Measurements from ENCODE around the gene GMDS.

The GMDS gene

GRCh38 chr6:2042956-2043648, 202.3 kb downstream of the GMDS start:
- no peaks in the 10 kb centered on the region for H3K36me3 ChIP-seq (ENCODE audit: insufficient read depth, low read length)
- H3K79me2 ChIP-seq (ENCODE audit: control insufficient read depth, insufficient read depth, low read length, unreplicated experiment), result no peaks in the 10 kb centered on the region
- no peak overlapping the region for H2AFZ ChIP-seq (ENCODE audit: low read length, unreplicated experiment)
- no peak overlapping the region for H3K4me3 ChIP-seq (ENCODE audit: low read depth, low read length)
- no peaks in the 10 kb centered on the region for H3K27me3 ChIP-seq (ENCODE audit: insufficient read depth, low read length)
- no peaks in the 10 kb centered on the region for H3K4me1 ChIP-seq (ENCODE audit: control insufficient read depth, insufficient read depth, low read length, unreplicated experiment)
- no peak overlapping the region for H3K27ac ChIP-seq (ENCODE audit: low read depth, low read length)

- Histone ChIP-seq H3K4me3 (ENCODE audit: low read depth, low read length) (no peak overlapping the region), H2AFZ (ENCODE audit: low read length, unreplicated experiment) (no peak overlapping the region), H3K27ac (ENCODE audit: low read depth, low read length) (no peak overlapping the region), H3K36me3 (ENCODE audit: insufficient read depth, low read length) (no peaks in the 10 kb centered on the region), H3K4me1 (ENCODE audit: control insufficient read depth, insufficient read depth, low read length, unreplicated experiment) (no peaks in the 10 kb centered on the region), H3K27me3 (ENCODE audit: insufficient read depth, low read length) (no peaks in the 10 kb centered on the region), H3K79me2 (ENCODE audit: control insufficient read depth, insufficient read depth, low read length, unreplicated experiment) (no peaks in the 10 kb centered on the region)
These were observed 207.3 kb downstream of the GMDS start for GRCh38 chr6:2038092-2038491.

- H2AFZ ChIP-seq (ENCODE audit: low read length, unreplicated experiment), result no peak overlapping the region
- H3K79me2 ChIP-seq (ENCODE audit: control insufficient read depth, insufficient read depth, low read length, unreplicated experiment), result no peaks in the 10 kb centered on the region
- H3K36me3 ChIP-seq (ENCODE audit: insufficient read depth, low read length), result no peaks in the 10 kb centered on the region
- no peaks in the 10 kb centered on the region for H3K4me1 ChIP-seq (ENCODE audit: control insufficient read depth, insufficient read depth, low read length, unreplicated experiment)
- no peak overlapping the region for H3K4me3 ChIP-seq (ENCODE audit: low read depth, low read length)
- no peak overlapping the region for H3K27ac ChIP-seq (ENCODE audit: low read depth, low read length)
- H3K27me3 ChIP-seq (ENCODE audit: insufficient read depth, low read length), result no peaks in the 10 kb centered on the region
These were observed 208.0 kb downstream of the GMDS start for GRCh38 chr6:2037237-2037926.

- no peaks in the 10 kb centered on the region for H3K27me3 ChIP-seq (ENCODE audit: insufficient read depth, low read length)
- no peak overlapping the region for H2AFZ ChIP-seq (ENCODE audit: low read length, unreplicated experiment)
- H3K4me3 ChIP-seq (ENCODE audit: low read depth, low read length), result no peak overlapping the region
- no peaks in the 10 kb centered on the region for H3K4me1 ChIP-seq (ENCODE audit: control insufficient read depth, insufficient read depth, low read length, unreplicated experiment)
- no peaks in the 10 kb centered on the region for H3K79me2 ChIP-seq (ENCODE audit: control insufficient read depth, insufficient read depth, low read length, unreplicated experiment)
- no peak overlapping the region for H3K27ac ChIP-seq (ENCODE audit: low read depth, low read length)
- no peaks in the 10 kb centered on the region for H3K36me3 ChIP-seq (ENCODE audit: insufficient read depth, low read length)
These were observed 208.7 kb downstream of the GMDS start for GRCh38 chr6:2036710-2037023.

GRCh38 chr6:2035826-2036709, 209.3 kb downstream of the GMDS start:
- H3K27me3 ChIP-seq (ENCODE audit: insufficient read depth, low read length), result no peaks in the 10 kb centered on the region
- peaks cover 5% of the 10 kb centered on the region for H3K4me1 ChIP-seq (ENCODE audit: control insufficient read depth, insufficient read depth, low read length, unreplicated experiment)
- H3K79me2 ChIP-seq (ENCODE audit: control insufficient read depth, insufficient read depth, low read length, unreplicated experiment), result no peaks in the 10 kb centered on the region
- H3K36me3 ChIP-seq (ENCODE audit: insufficient read depth, low read length), result no peaks in the 10 kb centered on the region
- H3K27ac ChIP-seq (ENCODE audit: low read depth, low read length), result no peak overlapping the region
- no peak overlapping the region for H2AFZ ChIP-seq (ENCODE audit: low read length, unreplicated experiment)
- H3K4me3 ChIP-seq (ENCODE audit: low read depth, low read length), result no peak overlapping the region

- no peaks in the 10 kb centered on the region for H3K36me3 ChIP-seq (ENCODE audit: insufficient read depth, low read length)
- no peak overlapping the region for H2AFZ ChIP-seq (ENCODE audit: low read length, unreplicated experiment)
- no peaks in the 10 kb centered on the region for H3K79me2 ChIP-seq (ENCODE audit: control insufficient read depth, insufficient read depth, low read length, unreplicated experiment)
- no peaks in the 10 kb centered on the region for H3K27me3 ChIP-seq (ENCODE audit: insufficient read depth, low read length)
- no peak overlapping the region for H3K4me3 ChIP-seq (ENCODE audit: low read depth, low read length)
- H3K27ac ChIP-seq (ENCODE audit: low read depth, low read length), result no peak overlapping the region
- H3K4me1 ChIP-seq (ENCODE audit: control insufficient read depth, insufficient read depth, low read length, unreplicated experiment), result peaks cover 14% of the 10 kb centered on the region
These were observed 210.4 kb downstream of the GMDS start for GRCh38 chr6:2035046-2035445.

- Histone ChIP-seq H3K27ac (ENCODE audit: low read depth, low read length) (no peak overlapping the region), H3K79me2 (ENCODE audit: control insufficient read depth, insufficient read depth, low read length, unreplicated experiment) (no peaks in the 10 kb centered on the region), H3K4me3 (ENCODE audit: low read depth, low read length) (no peak overlapping the region)
These were observed 211.1 kb downstream of the GMDS start for GRCh38 chr6:2034256-2034655.

GRCh38 chr6:2033544-2033943, 211.9 kb downstream of the GMDS start:
- Histone ChIP-seq H3K36me3 (ENCODE audit: insufficient read depth, low read length) (no peaks in the 10 kb centered on the region), H3K4me3 (ENCODE audit: low read depth, low read length) (no peak overlapping the region), H3K27me3 (ENCODE audit: insufficient read depth, low read length) (no peaks in the 10 kb centered on the region), H3K79me2 (ENCODE audit: control insufficient read depth, insufficient read depth, low read length, unreplicated experiment) (no peaks in the 10 kb centered on the region), H3K4me1 (ENCODE audit: control insufficient read depth, insufficient read depth, low read length, unreplicated experiment) (peaks cover 16% of the 10 kb centered on the region), H3K27ac (ENCODE audit: low read depth, low read length) (no peak overlapping the region), H2AFZ (ENCODE audit: low read length, unreplicated experiment) (no peak overlapping the region)

More at GRCh38 chr6:2034256-2034655, 211.1 kb downstream of the GMDS start:
- Histone ChIP-seq H3K4me1 (ENCODE audit: control insufficient read depth, insufficient read depth, low read length, unreplicated experiment) (peaks cover 16% of the 10 kb centered on the region), H2AFZ (ENCODE audit: low read length, unreplicated experiment) (no peak overlapping the region), H3K27me3 (ENCODE audit: insufficient read depth, low read length) (no peaks in the 10 kb centered on the region), H3K36me3 (ENCODE audit: insufficient read depth, low read length) (no peaks in the 10 kb centered on the region)

- H3K79me2 ChIP-seq (ENCODE audit: control insufficient read depth, insufficient read depth, low read length, unreplicated experiment), result no peaks in the 10 kb centered on the region
- no peak overlapping the region; the same call in 1 of the 2 replicates for H3K27ac ChIP-seq (ENCODE audit: low read depth, low read length)
- no peak overlapping the region for H2AFZ ChIP-seq (ENCODE audit: low read length, unreplicated experiment)
- no peaks in the 10 kb centered on the region for H3K27me3 ChIP-seq (ENCODE audit: insufficient read depth, low read length)
- H3K36me3 ChIP-seq (ENCODE audit: insufficient read depth, low read length), result no peaks in the 10 kb centered on the region
- no peak overlapping the region for H3K4me3 ChIP-seq (ENCODE audit: low read depth, low read length)
- H3K4me1 ChIP-seq (ENCODE audit: control insufficient read depth, insufficient read depth, low read length, unreplicated experiment), result peaks cover 16% of the 10 kb centered on the region
These were observed 214.6 kb downstream of the GMDS start for GRCh38 chr6:2030682-2031244.

GRCh38 chr6:2029952-2030351, 215.5 kb downstream of the GMDS start:
- H3K79me2 ChIP-seq (ENCODE audit: control insufficient read depth, insufficient read depth, low read length, unreplicated experiment), result no peaks in the 10 kb centered on the region

More at GRCh38 chr6:2029952-2030351, 215.5 kb downstream of the GMDS start:
- Histone ChIP-seq H3K4me3 (ENCODE audit: low read depth, low read length) (no peak overlapping the region), H3K36me3 (ENCODE audit: insufficient read depth, low read length) (no peaks in the 10 kb centered on the region), H3K27ac (ENCODE audit: low read depth, low read length) (no peak overlapping the region), H3K27me3 (ENCODE audit: insufficient read depth, low read length) (no peaks in the 10 kb centered on the region), H2AFZ (ENCODE audit: low read length, unreplicated experiment) (no peak overlapping the region), H3K4me1 (ENCODE audit: control insufficient read depth, insufficient read depth, low read length, unreplicated experiment) (peaks cover 16% of the 10 kb centered on the region)

Measured in ACC112 (cell line).